ENCODE data around the gene MMP13.
"Not testable (repeated sequence)": the region's sequence is repeated elsewhere in the genome, so short reads cannot be mapped to it uniquely, and the experiment has no call there.

MMP13 gene

GRCh38 chr11:102936864-102937509, 18.5 kb downstream of the MMP13 start:
- DNase-seq (ENCODE audit: low read depth in 2 of 2): no peak

DNA sequence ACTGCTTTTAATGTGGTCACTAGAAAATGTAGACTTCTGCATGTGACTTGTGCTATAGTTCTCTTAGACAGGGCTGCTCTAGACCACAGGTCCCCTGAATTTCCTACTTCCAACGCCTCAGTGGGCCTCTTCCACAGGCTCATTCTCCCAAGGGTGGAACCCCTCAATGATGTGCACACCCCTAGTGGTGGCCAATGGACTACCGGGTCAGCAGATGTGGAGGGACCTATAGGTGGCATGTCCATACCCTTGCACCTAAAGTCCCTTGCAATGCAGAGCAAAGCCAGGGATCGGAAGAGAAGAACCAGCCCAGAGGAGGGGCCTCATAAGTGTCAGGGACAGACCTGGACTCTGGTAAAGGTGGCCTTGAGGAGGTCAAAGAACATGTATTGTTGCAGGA, 20.0 kb downstream of the MMP13 start:
- DNase-seq (ENCODE audit: low read depth in 2 of 2): no peak

- no peak for DNase-seq (ENCODE audit: low read depth in 2 of 2)
These were observed 20.8 kb downstream of the MMP13 start for GRCh38 chr11:102934735-102935134.

GRCh38 chr11:102933627-102934026, 21.9 kb downstream of the MMP13 start:
- no peak for DNase-seq (ENCODE audit: low read depth in 2 of 2)

- DNase-seq (ENCODE audit: low read depth in 2 of 2): peak; percentile 16 to 21
These were observed 22.9 kb downstream of the MMP13 start for GRCh38 chr11:102932678-102933077.

DNA sequence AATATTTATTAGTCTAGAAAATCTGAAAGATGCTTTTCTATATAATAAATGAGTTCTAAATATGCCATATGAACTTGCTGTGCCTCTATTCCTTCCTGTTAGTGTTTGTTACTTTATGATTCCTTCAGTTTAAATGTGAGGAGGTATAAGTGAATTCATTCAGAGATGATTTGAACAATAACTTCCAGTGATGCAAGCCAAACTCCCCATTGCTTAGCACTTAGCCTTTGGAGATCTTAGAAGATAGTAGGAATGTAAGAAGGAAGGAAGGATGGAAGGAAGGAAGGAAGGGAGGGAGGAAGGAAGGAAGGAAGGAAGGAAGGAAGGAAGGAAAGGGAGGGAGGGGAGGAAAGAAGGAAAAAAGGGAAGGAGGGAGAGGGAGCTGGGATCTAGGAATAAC, 25.1 kb downstream of the MMP13 start:
- no peak for DNase-seq (ENCODE audit: low read depth in 2 of 2)

DNA sequence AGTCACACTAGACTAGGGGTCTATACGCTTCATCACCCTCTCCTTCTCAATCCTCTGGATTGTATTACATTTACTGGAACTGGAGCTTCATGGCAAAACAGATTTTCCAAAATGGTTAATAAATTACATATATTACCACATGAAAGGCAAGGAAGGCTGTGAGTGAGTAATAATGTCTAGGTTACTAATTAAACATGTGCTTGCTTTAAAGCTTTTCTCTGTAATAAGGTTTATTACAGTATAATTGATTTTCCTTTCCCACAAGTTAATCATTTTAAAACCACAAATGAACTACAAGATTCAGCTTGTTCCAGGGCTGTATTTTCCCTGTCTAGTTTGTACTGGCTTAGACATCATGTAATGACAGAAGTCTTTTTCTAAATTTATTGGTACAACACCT, 25.6 kb downstream of the MMP13 start:
- no peak for DNase-seq (ENCODE audit: low read depth in 2 of 2)

DNA sequence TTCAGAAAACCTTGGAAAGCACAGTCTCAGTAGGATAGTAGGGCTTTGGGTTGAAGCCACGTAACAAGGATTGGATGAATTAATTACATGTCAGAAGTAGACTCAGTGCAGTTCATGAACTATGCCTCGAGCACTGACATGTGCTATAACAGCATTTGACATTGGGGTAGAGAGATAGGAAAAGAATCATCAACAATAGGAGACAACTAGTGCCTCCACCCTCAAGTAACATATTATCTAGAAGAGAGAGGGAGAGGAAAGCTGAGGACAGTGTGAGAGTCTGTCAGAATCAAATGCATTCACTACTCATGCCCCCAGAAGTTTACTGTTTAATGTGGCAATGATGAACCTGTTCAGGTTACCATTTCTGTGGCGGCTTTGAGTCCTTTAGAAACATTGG, 26.4 kb downstream of the MMP13 start:
- no peak for DNase-seq (ENCODE audit: low read depth in 2 of 2)

DNA sequence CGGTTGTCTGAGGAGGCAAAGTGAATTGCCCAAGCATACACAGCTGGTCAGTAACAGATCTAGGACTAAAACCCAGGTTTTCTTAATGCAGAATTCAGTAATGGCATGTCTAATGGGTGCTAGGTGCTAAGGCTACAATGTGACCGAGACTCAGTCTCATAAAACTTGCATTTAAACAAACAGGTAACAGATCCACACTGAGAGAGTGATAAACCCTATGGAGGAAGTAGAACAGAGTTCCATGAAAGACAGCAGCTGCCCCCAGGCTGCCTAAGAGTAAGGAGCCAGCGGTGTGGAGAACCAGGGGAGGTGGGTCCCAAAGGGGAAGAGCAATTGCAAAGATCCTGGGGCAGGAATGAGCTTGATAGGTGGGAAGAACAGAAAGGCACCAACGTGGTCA, 27.3 kb downstream of the MMP13 start:
- no peak for DNase-seq (ENCODE audit: low read depth in 2 of 2)

- no peak for DNase-seq (ENCODE audit: low read depth in 2 of 2)
These were observed 27.9 kb downstream of the MMP13 start for GRCh38 chr11:102927624-102927990.

GRCh38 chr11:102926961-102927623, 28.4 kb downstream of the MMP13 start:
- no peak for DNase-seq (ENCODE audit: low read depth in 2 of 2)

DNA sequence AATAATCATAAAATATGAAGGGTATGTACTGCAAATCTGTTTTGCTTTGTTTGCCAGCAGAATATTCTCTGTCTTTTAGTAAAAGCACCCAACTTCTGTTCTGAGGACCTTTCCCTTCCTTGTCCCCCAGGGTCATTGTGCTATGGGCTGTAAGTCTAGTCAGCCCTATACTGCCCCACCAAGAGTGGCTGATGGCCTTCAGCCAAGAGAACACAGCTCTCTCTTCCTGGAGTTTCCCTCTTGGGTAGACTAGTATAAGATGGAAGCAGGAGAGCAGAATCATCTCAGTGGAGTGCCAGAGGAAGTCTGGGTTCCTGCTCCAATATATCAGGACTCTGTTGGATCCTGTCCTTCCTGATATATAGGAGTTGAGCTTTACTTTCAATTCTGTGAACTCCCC, 29.0 kb downstream of the MMP13 start:
- DNase-seq (ENCODE audit: low read depth in 2 of 2): no peak

GRCh38 chr11:102925988-102926387, 29.5 kb downstream of the MMP13 start:
- no peak for DNase-seq (ENCODE audit: low read depth in 2 of 2)

GRCh38 chr11:102924851-102925380, 30.6 kb downstream of the MMP13 start:
- DNase-seq (ENCODE audit: low read depth in 2 of 2): no peak

DNA sequence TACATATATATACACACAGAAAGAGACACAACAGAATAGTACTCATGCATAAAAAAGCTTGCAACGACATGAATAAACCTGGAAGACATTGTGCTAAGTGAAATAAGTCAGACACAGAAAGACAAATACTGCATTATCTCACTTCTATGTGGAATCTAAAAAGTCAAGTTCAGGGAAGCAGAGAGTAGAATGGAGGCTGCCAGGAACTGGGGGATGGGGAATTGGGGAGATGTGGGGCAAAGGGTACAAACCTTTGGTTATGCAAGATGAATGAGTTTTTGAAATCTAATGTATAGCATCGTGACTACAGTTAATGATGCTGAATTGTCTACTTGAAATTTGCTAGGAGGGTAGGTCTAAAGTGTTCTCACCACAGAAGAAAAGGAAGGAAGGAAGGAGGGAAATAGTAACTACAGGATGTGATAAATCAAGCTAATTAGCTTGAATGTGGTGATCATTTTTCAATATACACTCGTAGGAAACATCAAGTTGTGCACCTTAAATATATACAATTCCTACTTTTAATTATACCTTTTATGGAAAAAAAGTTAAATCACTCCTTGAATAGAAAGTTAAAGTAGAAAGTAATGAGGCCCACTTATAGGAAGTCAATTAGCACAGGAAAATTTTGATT, 33.8 kb downstream of the MMP13 start:
- no peak for DNase-seq (ENCODE audit: low read depth in 2 of 2)

DNA sequence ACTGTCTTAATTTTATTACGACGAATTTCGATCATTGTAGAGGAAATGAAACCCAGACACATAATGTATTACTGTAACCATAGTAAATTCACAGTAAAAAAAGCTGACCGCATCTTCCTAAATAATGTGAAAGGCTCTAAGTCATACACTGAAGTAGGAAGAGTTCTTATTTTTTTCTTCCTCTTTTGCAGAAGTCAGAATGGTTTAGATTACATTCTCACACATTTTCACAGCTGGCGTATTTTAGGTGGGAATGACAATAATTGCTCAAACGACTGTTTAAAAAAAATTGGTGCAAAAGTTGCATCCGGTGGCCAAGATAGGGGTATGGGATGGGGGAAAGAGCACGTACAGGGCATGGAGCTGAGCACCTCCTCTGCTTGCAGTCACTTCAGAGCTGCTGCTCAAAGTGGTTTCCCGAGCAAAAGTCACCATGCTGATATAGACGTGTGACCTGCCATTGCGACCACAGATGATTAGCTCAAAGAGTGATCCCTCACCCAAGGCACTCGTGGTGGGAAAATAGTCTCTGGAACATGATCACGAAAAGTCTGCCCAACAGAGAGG, 35.3 kb downstream of the MMP13 start:
- DNase-seq (ENCODE audit: low read depth in 2 of 2): no peak

DNA sequence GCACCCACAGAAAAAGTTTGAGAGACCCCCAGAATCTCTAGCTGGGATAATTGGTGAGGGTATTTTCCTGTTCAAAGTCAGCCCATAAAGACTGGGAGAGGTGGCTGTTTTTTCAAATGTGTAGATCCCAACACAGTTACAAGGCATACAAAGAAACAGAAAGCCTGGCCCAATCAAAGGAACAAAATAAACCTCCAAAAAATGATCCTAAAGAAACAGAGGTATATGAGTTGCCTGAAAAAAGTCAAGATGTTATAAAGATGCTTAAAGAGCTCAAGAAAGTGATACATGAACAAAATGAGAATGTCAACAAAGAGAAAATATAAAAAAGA, 40.5 kb downstream of the MMP13 start:
- no peak for DNase-seq (ENCODE audit: low read depth in 2 of 2)

DNA sequence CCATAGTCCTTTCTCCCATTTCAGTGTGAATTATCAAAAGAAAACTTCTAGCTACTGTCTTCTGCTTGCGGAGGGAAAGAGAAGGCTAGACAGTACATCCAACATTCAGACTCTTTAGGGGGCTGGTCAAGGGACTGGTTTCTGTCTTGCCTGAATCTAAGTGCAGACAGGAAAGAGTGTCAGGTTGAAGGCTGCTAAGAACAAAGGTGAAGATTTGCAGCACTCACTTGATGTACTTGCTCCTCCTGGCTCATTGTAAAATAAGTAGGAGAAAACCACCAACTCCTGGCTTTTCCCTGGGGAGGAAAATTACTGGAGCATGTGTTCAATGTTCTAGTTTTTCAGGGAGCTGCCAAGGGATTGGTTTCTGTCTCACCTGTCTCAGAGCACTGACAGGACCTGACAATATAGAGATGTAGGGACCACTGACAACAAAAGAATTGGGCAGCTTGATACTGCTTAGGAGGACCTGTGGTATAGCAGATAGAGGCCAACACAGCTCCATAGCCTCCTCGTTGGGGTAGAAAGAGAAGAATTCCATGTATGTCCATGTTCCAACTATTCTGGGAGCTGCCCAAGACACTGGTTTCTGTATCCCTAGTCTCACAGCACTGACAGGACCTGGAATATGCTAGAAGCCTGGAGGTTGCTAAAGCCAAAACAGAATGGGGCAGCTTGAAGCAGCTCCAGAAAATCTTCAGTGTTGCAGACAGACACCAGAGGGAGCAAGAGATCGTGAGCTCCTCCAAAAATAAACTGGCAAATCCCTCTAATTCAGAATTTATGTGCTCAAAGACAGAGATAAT, 41.1 kb downstream of the MMP13 start:
- peak; percentile 20 to 31 for DNase-seq (ENCODE audit: low read depth in 2 of 2)

- DNase-seq (ENCODE audit: low read depth in 2 of 2): no peak
These were observed 43.1 kb downstream of the MMP13 start for GRCh38 chr11:102912482-102912830.

DNA sequence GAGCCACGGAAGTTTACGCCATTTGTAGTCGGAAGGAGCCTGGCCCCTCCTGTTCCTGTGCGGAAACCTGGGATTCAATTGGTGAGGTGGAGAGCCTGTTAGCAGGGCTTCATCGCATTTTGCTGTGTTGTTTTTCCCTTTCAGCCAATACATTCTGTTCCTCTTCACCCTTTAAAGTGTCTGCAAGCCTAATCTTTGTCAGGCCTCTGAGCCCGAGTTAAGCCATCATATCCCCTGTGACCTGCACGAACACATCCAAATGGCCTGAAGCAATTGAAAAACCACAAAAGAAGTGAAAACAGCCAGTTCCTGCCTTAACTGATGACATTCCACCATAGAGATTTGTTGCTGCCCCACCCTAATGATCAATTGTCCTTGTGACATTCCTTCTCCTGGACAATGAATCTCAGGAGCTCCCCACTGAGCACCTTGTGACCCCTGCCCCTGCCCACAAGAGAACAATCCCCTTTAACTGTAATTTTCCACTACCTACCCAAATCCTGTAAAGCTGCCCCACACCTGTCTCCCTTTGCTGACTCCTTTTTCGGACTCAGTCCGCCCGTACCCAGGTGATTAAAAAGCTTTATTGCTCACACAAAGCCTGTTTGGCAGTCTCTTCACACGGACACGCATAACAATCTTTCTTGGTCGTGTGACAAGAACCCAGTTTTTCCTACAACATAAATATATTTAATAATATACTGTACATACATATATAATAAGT, 43.6 kb downstream of the MMP13 start:
- no peak for DNase-seq (ENCODE audit: low read depth in 2 of 2)

GRCh38 chr11:102905848-102906247, 49.7 kb downstream of the MMP13 start:
- DNase-seq (ENCODE audit: low read depth in 2 of 2): not testable (repeated sequence)
